Type B pancreatic cell (in vitro differentiated cells): ENCODE data around the gene EVA1C. TPM values are rescaled to one million over a fixed set of nuclear protein-coding genes. Genes with fewer than 3 reads are reported as not detected.
A peak's percentile ranks its signal among the peaks of the same experiment; 100 is the strongest.

ENCODE experiments used
- DNase-seq: peaks from one replicate; pipeline ENCODE4 v3.0.0; 2021; ENCODE audit warnings: mixed read lengths; ENCODE audit not compliant: unreplicated experiment; ENCODE audit errors: extremely low spot score
- H3K27ac Mint-ChIP-seq: 2 replicates; pipeline ENCODE4 v1.8.0; 2021; ENCODE audit warnings: mild to moderate bottlenecking, mixed read lengths
- H3K27me3 Mint-ChIP-seq: 2 replicates; pipeline ENCODE4 v1.8.0; 2021; ENCODE audit warnings: mixed read lengths
- H3K36me3 Mint-ChIP-seq: 2 replicates; pipeline ENCODE4 v1.8.0; 2021; ENCODE audit warnings: mixed read lengths
- H3K4me1 Mint-ChIP-seq: one replicate; pipeline ENCODE4 v1.8.0; 2021; ENCODE audit warnings: mixed read lengths; ENCODE audit not compliant: unreplicated experiment
- H3K4me3 Mint-ChIP-seq: 2 replicates; pipeline ENCODE4 v1.8.0; 2021; ENCODE audit warnings: mild to moderate bottlenecking, mixed read lengths
- H3K9me3 Mint-ChIP-seq: 2 replicates; pipeline ENCODE4 v1.8.0; 2021; ENCODE audit warnings: mixed read lengths
- total RNA-seq: library from RNA; stranded (reverse); gene quantifications from 2 replicates; pipeline ENCODE4 v1.2.1, GENCODE V29; 2021; ENCODE audit warnings: low replicate concordance
- TF ChIP-seq, protein P1 (sequence below): fragments of 200-600 bp; sonication (generic); conservative IDR thresholded peaks from 2 replicates; pipeline ENCODE4 v1.5.0; 2021; ENCODE audit warnings: antibody characterized with exemption, mild to moderate bottlenecking

The EVA1C gene
- total RNA-seq, 1 donor from 2014 or later: 0.63 TPM

DNA sequence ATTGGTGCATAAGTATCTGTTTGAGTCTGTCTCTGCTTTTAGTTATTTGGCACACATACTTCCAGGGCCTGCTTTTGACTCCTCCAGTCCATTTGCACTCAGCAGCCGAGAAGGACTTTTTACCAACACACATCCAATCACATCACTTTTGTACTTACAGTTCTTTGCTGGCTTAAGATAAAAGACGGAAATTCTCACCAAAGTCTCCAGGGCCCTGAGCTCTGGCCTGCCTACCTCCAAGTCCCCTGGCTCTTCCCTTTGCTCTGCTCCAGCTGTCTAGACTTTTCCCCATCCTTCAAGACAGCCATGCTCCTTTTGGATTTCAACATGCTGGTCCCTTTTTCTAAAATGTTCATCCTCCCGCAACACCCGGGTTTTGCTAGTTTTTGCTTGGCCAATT is 2.2 kb upstream of the EVA1C start:
- H3K27ac Mint-ChIP-seq: no peak overlapping the region
- H3K9me3 Mint-ChIP-seq: no peaks in the 10 kb centered on the region
- peaks cover 4% of the 10 kb centered on the region for H3K4me1 Mint-ChIP-seq
- no peak for DNase-seq
- TF ChIP-seq, protein P1, sequence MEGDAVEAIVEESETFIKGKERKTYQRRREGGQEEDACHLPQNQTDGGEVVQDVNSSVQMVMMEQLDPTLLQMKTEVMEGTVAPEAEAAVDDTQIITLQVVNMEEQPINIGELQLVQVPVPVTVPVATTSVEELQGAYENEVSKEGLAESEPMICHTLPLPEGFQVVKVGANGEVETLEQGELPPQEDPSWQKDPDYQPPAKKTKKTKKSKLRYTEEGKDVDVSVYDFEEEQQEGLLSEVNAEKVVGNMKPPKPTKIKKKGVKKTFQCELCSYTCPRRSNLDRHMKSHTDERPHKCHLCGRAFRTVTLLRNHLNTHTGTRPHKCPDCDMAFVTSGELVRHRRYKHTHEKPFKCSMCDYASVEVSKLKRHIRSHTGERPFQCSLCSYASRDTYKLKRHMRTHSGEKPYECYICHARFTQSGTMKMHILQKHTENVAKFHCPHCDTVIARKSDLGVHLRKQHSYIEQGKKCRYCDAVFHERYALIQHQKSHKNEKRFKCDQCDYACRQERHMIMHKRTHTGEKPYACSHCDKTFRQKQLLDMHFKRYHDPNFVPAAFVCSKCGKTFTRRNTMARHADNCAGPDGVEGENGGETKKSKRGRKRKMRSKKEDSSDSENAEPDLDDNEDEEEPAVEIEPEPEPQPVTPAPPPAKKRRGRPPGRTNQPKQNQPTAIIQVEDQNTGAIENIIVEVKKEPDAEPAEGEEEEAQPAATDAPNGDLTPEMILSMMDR: no peak
- no peak overlapping the region for H3K4me3 Mint-ChIP-seq
- H3K27me3 Mint-ChIP-seq: peaks cover 72% of the 10 kb centered on the region
- H3K36me3 Mint-ChIP-seq: no peaks in the 10 kb centered on the region

DNA sequence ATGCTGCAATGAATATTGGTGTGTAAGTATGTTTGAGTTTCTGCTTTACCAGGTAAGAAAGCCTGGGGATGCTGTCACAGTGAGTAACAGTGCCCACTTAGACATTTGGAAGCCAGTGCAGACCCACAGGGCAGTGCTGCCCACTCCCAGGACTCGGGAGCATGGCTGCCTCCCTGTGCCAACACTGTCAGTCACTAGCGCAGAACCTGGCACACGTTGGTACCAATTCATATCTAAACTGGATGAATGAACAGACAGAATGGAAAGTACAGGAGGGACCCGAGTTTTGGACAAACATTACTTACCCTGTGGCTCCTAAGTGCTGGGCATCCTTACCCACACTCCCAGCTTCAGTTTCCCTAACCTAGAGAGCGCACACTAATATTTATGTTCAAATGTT is 1.6 kb upstream of the EVA1C start:
- DNase-seq: no peak
- Mint-ChIP-seq H3K27ac (no peak overlapping the region), H3K4me3 (peak overlapping the region; percentile 87), H3K4me1 (peaks cover 4% of the 10 kb centered on the region), H3K27me3 (peaks cover 79% of the 10 kb centered on the region), H3K9me3 (no peaks in the 10 kb centered on the region), H3K36me3 (no peaks in the 10 kb centered on the region)
- TF ChIP-seq, protein P1: no peak

DNA sequence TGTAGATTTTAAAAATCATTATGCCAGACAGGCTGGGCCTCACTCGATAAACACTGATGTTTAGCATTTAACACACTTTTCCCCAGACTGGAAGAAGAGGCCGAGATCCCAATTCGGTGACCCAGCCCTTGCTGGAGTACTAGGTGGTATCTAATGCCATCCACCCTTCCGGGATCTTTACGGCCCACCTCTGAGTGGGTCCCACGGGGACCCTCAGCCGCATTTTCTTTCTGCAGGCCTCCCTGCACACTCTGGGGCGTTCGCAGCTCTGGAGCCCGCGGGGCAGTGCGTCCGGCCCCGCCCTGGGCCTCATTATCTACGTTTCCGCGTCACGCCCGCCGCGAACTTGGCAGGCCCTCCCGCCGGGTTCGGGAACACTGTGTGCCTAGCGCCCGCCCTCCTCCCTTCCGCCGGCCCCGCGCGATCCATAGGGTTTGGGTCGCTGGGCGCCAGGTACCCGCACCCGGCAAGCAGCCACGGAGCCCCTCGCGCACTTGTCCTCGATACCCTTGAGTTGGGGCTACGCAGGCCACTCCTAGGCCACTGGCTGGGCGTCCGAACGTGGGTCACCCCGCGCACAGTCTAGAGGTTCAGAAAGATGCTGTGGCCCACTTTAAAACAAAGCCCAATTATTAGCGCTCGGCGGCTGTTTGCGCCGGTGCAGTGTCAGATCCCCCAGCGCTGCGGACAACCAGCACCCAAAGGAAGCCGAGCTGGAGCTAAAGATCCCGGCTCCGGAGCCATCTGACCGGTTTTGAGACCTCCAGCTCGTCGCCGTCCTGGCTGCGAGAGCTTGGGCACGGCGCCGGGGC is 950 bp upstream of the EVA1C start:
- Mint-ChIP-seq H3K4me3 (peak overlapping the region; percentile 87), H3K36me3 (no peaks in the 10 kb centered on the region), H3K4me1 (peaks cover 4% of the 10 kb centered on the region), H3K27ac (peak overlapping the region; percentile 38), H3K27me3 (peaks cover 78% of the 10 kb centered on the region), H3K9me3 (no peaks in the 10 kb centered on the region)
- TF ChIP-seq, protein P1: no peak
- no peak for DNase-seq

DNA sequence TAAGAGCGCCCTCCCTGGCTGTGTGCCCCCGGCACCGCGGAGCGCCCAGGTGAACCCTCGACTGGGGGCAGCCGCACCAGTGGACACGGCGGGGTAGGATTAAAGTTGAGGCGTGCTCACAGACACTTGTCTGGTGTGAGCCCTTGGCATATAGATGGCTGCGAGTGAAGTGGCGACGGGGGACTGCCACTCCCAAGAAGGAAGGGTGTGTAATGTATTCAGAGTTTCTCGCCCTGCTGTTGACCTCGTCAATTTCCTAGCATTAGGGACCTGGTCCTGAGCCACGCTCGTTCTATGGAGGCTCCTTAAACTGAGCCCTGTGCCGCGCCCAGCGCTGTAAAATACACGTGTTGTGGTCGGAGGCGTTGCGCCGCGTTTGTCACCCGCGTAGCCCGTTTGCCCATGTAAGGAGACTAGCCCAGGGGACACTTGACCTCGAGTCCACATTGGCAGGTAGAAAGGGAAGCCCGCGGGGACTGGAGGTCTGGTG is 554 bp downstream of the EVA1C start:
- Mint-ChIP-seq H3K9me3 (no peaks in the 10 kb centered on the region), H3K27ac (peak overlapping the region; percentile 68)

DNA sequence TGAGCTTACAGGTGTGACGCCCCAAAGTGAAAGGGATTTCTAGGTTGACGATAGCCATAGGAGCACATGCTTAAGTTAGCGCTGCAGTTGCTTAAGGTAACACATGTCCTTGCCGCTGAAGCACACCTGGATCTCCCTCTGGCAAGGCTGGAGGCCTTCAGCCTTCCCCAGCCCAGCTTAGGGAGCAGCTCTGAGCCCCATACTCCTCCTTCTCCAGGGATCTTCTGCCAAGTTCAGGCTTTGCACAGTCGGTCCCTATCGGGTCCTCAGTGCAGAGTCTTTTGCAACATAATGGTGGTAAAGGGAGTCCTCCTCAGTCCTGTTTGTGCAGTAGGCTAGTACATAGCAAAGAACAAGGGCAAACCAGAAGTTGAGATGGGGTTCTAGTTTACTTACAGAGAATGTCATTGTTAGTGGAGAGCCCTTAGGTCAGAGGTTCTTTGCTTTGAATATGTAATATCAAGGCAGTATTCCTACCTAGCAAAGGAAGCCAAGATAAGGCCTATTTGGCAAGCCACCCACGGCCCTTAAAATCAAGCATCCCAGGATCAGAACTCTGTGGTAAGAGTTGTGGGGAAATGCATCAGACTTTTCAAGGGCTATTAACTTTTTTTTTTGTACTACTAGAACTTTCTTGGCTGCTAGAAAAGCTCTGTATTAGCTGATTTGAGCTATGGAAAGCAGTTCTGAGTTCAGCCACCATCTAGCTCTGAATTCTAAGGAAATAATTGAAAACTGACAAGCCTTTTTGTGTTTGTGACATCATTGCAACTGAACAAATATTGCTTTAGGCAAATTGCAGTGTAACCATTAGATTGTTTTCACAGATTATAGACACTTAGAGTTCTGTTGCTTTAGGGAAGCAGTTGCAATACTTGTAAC is 1.4 kb downstream of the EVA1C start:
- no peak for DNase-seq
- no peaks in the 10 kb centered on the region for H3K36me3 Mint-ChIP-seq
- H3K4me1 Mint-ChIP-seq: peaks cover 4% of the 10 kb centered on the region
- H3K27me3 Mint-ChIP-seq: peaks cover 76% of the 10 kb centered on the region
- H3K4me3 Mint-ChIP-seq: peak overlapping the region; percentile 89
- H3K9me3 Mint-ChIP-seq: no peaks in the 10 kb centered on the region
- H3K27ac Mint-ChIP-seq: peak overlapping the region; percentile 64
- TF ChIP-seq, protein P1: no peak

More for the DNA sequence above, 554 bp downstream of the EVA1C start:
- TF ChIP-seq, protein P1: no peak
- Mint-ChIP-seq H3K4me3 (peak overlapping the region; percentile 89), H3K36me3 (no peaks in the 10 kb centered on the region), H3K27me3 (peaks cover 82% of the 10 kb centered on the region), H3K4me1 (peaks cover 4% of the 10 kb centered on the region)
- DNase-seq: no peak
